CD4-positive, alpha-beta T cell treated with Interleukin-12 subunit alpha and Interleukin-12 subunit beta, for 1 hour (primary cell): ENCODE results near the gene ANKRD13C.
"Not testable (repeated sequence)": the region's sequence is repeated elsewhere in the genome, so short reads cannot be mapped to it uniquely, and the experiment has no call there.

Experiments used
- DNase-seq: peaks from one replicate; pipeline ENCODE4 v3.0.0-alpha.2; 2020

The ANKRD13C gene, protein sequence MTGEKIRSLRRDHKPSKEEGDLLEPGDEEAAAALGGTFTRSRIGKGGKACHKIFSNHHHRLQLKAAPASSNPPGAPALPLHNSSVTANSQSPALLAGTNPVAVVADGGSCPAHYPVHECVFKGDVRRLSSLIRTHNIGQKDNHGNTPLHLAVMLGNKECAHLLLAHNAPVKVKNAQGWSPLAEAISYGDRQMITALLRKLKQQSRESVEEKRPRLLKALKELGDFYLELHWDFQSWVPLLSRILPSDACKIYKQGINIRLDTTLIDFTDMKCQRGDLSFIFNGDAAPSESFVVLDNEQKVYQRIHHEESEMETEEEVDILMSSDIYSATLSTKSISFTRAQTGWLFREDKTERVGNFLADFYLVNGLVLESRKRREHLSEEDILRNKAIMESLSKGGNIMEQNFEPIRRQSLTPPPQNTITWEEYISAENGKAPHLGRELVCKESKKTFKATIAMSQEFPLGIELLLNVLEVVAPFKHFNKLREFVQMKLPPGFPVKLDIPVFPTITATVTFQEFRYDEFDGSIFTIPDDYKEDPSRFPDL

DNA sequence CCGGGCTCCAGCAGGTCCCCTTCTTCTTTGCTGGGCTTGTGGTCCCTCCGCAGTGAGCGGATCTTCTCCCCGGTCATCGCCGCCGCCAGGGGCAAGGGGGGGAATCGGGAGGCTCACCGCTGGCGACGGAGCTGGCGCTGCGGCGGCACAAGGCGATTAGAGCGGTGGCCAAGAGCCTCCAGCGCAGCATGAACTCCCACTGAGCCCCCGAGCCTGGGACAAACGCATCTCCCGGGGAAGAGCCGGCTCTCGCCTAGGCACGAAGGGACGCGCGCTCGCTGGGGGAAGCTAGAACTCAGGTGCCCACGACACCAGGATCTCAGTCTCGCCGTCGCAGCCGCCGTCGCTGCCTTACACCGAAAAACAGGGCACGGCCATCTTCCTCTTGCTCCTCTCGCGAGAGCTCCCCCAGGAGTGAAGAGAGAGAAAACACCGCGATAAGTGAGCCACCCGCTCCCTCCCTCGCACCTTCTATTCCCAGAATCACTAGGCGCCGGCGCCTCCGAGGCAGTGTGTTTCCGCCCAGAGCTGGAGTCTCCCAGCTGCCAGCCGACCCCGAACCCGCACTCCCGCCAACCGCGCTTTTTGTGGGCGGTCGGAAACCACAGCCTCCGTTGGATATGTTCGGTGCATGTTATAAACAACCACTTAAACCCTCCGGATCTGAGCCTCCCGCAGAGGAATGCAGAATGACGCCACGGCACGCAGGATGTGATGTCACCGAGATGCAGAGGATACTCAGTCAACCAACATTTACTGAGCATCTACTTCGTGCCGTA is at the start of gene ANKRD13C:
ANKRD13C (minus strand) TSS at position 391 of the 779 bp plus-strand sequence; CDS start at position 77, 314 bp downstream.
- peak; percentile 93 for DNase-seq

DNA sequence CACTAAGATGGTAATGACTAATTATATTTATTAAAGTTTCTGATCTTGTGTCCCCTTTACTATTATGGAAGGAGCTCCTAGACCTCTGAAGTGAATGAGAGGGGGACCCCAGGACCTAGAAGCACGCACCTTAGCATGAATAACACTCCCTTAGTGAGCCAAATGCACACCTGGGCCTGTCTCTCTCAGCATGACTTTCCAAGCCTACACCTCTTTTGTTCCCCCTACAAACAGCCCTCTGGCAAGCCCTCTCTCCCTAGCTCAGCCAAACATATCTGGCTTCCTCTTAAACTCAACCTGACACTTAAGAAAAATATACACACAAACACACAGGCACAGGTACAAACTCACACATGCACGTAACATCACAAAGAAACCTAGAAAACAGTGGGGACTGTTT is 49.2 kb upstream of the ANKRD13C start:
- DNase-seq, result no peak

DNA sequence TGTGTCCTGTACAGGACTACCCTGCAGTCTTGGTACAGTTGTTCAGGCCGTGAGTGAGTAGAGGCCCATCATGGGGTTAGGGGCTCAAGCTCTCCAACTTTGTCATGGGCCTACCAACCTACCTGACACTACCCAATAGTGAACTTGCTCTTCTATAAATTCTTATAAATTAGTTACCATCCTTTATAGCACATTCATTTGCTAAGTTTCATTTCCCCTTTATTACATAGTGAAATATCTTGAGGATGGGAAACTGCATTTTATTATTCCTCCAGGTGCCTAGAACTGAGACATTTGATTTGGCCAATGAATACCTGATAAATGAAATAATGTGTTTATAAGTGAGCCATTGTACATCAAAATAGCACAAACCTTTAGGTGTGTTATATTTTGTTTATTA is 47.5 kb upstream of the ANKRD13C start:
- DNase-seq, result no peak

DNA sequence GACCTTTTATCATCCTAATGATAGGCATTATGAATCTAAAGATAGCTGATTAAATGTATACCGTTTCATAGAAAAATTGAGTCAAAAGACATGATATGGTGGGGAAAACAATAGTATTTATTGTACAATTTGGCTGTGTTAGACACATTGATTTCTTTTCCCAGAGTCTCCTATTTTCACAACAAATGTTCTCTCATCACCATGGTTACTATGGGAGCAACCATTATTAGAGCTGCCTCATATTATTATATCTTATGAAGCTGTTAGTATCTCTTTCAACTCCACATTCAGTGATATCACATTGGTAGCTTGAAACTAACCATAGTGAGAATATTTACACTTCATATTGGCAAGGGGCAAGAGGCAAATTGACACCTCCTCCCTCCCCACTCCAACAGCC is 45.8 kb upstream of the ANKRD13C start:
- DNase-seq, result no peak

DNA sequence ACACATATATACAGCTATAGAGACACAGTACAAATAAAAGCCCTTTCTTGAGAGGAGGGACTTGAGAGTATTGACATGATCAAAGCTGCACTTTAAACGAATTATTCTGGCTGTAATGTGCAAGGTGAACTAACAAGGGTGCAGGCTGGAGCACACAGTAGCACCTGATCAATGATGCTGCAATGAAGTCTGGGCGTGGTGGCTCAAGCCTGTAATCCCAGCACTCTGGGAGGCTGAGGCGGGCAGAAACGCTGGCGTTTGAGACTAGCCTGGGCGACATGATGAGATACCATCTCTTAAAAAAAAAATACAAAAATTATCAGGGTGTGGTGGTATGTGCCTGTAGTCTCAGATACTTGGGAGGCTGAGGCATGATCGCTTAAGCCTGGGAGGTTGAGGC is 42.5 kb upstream of the ANKRD13C start:
- DNase-seq, result no peak

DNA sequence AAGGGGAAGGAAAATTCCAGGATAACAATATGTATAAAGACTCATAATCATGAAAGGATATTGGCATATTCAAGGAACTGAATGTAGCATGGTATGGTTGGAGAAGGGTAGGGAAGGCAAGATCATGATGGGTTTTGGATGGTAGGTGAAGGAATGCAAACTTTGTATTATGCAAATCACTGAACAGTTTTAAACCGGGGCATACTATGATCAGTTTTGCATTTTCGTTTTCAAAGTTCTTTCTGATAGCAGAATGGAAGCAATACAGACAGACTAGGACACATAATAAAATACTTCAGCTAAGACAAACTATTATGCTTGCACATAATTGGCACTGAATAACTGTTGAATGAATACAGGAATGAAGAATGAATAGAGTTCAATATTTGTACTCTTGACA is 42.1 kb upstream of the ANKRD13C start:
- no peak for DNase-seq

DNA sequence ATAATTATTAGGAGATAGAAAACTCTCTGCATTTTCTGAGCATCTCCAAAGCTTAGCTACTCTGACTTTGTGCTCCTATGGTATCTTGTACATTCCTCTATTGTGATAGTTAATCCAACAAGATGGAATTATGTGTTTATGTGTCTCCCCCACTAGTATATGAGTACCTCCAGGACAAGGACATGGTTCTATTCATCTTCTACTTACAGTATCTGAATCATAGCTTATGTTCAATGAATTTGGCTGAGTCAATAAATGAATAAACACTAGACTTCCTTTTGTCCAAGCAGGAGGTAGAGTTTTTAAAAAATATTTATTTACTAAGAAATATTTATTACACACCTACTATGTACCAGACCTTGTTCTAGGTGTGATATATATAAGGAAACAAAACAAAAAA is 38.1 kb upstream of the ANKRD13C start:
- DNase-seq, result no peak

DNA sequence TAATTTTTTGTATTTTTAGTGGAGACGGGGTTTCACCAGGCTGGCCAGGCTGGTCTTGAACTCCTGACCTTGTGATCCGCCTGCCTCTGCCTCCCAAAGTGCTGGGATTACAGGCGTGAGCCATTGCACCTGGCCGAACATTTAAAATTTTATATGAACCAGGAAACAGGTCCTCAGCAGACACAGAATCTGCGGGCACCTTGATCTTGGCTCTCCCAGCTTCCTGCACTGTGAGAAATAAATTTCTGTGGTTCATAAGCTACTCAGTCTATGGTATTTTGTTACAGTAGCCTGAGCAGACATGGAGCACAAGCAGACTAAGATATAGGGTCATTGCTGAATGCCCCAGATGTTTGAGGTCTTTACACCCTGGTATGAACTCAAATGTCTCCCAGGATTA is 33.0 kb upstream of the ANKRD13C start:
- no peak for DNase-seq

DNA sequence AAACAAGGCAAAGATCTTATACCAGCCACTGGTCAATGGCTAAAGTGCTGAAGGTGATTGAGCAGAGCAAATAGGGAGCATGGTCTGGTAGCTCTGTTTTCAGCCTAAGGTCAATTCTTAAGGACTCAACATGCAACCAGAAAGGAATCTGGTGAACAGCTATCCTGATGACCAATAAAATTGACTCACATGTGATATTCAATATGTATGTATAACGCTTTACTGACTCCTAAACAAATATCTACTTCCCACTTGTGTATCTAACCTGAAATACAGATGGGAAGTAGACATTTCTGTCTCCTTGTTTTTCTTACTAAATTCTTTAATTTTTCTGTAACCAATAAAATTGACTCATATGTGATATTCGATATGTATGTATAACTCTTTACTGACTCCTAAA is 31.6 kb upstream of the ANKRD13C start:
- no peak for DNase-seq

DNA sequence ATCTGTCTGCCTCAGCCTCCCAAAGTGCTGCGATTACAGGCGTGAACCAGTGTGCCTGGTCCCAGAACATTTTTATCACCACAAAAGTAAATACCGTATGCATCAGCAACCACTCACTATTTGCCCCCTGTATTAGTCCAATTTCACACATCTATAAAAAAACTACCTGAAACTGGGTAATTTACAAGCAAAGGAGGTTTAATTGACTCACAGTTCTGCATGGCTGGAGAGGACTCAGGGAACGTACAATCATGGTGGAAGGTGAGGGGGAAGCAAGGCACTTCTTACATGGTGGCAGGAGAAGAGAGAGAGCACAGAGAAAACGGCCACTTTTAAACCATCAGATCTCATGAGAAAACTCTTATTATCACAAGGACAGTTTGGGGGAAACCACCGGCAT is 31.0 kb upstream of the ANKRD13C start:
- no peak for DNase-seq

DNA sequence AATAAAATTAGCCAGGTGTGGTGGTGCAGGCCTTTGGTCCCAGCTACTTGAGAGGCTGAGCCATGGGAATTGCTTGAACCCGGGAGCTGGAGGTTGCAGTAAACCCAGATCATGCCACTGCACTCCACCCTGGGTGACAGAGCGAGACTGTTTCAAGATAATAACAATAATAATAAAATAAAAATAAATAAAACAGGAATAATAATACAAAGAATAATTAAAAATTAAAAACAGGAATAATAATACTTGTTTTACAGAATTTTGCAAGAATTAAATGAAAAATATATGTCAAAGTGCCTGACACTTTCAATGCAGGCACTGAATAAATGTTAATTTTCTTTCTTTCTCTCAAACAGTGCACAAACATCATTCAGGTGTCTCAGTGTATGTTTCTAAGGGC is 30.0 kb upstream of the ANKRD13C start:
- no peak for DNase-seq

DNA sequence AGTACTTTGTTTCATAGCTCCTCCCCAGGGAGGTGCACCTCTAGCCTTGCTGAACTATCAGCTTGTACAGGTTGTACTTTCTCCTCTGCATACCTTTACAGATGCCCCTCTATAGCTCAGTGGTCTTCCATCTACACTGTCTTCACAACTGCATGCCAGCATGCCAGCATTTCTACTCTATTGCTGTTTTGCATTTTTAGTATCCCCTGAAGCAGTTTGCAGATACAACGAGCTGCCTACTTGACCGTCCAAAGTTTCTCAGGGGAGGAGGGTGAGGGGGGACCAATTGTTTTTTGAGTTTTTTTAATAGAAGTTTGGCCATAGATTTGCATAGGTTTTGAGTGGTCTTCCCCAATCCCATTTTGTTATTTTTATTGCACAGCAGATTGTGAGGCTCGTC is 29.0 kb upstream of the ANKRD13C start:
- DNase-seq, result no peak

DNA sequence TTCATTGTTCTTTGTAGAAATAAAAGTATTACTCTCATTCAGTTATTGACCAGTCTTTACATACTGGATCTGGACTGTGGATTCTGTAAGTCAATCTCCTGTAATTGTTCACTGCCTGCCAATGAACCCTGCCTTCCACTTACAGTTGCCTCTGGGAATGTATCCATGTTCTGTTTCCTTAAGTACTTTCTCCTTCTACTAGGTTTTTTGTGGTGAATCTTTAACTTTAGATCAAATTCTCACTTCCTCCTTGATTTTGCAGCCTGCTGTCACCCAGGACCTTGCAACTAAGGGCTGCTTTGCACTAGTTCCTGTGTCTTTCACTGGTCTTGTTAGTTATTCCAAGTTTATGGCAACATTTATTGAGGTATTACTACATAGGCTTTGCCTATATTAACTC is 28.2 kb upstream of the ANKRD13C start:
- DNase-seq, result no peak

DNA sequence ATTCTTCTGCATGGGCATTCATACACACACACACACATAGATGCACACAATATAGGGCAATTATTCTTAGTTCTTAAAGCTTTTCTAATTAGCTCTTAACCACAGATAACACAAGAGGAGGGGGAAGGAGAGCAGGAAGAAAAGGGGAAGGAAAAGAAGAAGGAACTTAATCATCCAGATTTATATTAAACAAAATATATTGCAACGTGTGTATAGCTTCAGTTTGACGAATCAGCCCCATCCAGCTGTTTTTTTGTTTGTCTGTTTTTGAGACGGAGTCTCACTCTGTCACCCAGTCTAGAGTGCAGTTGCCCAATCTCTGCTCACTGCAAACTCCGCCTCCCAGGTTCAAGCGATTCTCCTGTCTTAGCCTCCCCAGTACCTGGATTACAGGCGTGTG is 21.7 kb upstream of the ANKRD13C start:
- DNase-seq, result no peak

DNA sequence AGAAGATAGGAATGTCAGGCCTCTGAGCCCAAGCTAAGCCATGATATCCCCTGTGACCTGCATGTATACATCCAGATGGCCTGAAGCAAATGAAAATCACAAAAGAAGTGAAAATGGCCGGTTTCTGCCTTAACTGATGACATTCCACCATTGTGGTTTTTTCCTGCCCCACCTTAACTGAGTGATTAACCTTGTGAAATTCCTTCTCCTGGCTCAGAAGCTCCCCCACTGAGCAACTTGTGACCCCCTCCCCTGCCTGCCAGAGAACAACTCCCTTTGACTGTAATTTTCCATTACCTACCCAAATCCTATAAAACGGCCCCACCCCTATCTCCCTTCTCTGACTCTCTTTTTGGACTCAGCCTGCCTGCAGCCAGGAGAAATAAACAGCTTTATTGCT is 19.1 kb upstream of the ANKRD13C start:
- DNase-seq, result not testable (repeated sequence)

DNA sequence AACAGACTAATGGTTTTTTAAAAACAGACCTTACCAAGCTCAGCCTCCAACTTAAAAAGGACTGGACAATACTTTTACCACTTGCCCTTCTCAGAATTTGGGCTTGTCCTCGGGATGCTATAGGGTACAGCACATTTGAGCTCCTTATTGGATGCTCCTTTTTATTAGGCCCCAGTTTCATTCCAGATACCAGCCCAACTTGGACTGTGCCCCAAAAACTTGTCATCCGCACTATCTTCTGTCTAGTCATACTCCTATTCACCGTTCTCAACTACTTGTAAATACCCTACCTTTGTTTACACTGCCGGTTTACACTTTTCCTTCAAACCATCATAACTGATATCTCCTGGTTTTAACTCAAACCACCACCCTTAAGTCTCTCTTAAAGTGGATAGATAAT is 17.9 kb upstream of the ANKRD13C start:
- DNase-seq, result no peak

DNA sequence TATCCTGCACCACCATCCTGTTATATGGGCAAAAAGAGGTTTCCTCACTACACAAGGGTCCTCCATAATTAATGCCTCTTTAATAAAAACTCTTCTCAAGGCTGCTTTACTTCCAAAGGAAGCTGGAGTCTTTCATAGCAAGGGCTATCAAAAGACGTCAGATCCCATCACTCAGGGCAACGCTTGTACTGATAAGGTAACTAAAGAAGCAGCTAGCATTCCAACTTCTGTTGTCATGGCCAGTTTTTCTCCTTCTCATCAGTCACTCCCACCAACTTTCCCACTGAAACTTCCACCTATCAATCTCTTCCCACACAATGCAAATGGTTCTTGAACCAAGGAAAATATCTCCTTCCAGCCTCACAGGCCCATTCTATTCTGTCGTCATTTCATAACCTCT is 17.1 kb upstream of the ANKRD13C start:
- not testable (repeated sequence) for DNase-seq

DNA sequence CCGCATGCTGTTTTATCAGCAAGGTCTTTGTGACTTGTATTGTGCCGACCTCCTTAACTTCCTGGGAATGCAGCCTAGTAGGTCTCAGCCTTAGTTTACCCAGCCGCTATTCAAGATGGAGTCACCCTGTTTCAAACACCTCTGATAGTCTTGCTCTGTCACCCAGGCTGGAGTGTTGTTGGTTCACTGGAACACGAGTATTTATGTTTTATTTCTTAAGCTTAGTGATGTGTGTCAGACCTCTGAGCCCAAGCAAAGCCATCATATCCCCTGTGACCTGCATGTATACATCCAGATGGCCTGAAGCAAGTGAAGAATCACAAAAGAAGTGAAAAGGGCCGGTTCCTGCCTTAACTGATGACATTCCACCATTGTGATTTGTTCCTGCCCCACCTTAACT is 12.9 kb upstream of the ANKRD13C start:
- DNase-seq, result not testable (repeated sequence)

DNA sequence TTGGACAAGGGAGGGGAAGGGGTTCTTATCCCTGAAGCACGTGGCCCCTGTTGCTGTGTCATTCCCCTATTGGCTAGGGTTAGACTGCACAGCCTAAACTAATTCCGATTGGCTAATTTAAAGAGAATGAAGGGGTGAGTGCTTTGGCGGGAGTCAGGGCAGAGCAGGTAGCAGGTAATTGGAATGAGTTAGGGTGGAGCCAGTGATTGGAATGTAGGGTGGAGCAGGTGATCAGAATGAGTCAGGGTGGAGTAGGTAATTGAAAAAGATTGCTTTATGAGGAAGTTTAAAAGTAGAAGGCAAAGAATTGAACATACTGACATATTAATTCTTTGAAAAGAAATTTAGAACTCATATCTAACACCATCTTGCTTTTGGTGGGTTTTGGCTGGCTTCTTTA is 12.5 kb upstream of the ANKRD13C start:
- not testable (repeated sequence) for DNase-seq

DNA sequence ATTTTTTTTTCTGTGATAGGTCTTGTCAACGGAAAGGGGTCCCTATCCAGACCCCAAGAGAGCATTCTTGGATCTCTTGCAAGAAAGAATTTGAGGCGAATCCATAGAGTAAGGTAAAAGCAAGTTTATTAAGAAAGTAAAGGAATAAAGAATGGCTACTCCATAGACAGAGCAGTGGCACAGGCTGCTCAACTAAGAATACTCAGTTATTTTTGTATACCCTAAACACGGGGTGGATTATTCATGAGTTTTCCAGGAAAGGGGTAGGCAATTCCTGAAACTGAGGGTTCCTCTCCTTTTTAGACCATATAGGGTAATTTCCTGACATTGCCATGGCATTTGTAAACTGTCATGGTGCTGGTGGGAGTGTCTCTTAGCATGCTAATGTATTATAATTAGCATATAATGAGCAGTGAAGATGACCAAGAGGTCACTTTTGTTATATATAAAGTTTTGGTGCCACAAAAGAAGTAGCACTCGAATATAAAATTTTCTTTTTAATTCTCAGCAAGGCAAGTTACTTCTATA is 12.0 kb upstream of the ANKRD13C start:
- not testable (repeated sequence) for DNase-seq

DNA sequence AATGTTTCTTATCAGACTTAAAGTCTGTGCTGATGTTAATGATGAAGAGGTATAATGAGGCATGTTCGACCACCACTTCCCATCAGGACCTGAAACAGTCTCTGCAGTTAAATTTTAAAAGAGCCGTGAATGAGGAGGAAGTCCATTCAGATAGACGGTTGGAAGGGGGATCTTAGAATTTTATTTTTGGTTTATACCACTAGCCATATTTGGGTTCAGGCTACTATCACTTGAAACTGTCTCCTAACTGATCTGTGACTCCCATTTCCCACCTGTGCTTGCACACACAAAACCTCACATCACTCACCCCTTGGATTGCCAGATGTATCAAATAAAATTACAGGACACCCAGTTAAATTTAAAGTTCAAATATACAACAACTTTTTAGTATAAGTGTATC is 9.9 kb upstream of the ANKRD13C start:
- DNase-seq, result no peak

DNA sequence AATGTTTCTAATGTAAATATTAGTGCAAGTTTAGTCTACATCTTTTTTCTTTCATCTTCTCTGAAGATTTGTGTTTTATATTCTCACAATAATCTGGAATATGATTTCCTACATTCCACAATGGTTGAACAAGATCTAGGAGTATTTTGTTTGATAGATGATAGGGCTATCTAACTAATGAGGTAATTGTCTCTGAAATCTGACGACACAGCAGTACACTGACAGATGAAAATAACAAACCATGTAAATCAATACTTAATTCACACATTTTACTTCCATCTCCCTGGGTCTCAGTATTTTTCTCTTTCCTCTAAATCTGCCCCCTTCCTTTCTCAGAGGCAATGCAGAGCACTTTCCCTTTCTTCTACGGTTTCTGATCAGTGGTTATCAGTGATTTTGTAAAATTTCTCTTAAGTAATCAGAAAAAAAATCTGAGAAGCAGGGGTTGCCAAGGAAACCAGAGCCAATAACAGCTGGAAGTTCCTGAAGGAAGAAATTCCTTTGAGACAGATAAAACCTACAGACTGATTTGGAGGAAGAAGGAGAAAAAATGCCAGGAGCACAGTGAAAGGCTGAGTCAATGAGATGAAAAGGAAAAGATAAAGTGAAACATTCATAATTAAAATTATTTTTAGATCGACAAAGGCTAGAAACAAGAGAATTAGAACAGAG is 7.3 kb upstream of the ANKRD13C start:
- DNase-seq, result no peak

DNA sequence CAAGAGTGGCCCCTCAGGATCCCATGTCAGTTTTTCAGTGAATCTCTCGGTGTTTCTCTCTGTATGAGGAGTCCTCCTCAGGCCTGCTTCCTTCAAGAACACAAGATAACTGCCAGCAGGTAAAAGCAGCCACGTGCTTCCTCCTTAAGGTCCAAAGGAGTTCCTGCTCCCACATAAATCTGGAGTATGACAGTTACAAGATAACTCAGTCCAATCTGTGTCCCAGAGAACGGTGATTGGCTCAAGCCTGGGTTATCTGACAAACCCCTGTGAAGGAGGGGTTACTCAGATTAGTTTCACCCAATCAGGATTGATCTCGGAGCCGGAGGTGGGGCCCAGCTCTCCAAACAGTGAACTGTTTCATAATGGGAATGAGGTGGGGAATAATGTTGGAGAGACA is 5.8 kb upstream of the ANKRD13C start:
- no peak for DNase-seq
